Astrocyte of the spinal cord (primary cell): ENCODE measurements around the gene LHFPL2.

Source experiments
- DNase-seq: peaks from one replicate; pipeline ENCODE4 v3.0.0; 2011; ENCODE audit warnings: low read depth, low spot score
- H3K4me3 ChIP-seq: 2 replicates; pipeline ENCODE4 v1.5.1; 2011; ENCODE audit warnings: low read depth, mild to moderate bottlenecking, low read length, moderate library complexity
- CTCF ChIP-seq: IDR thresholded peaks from 2 replicates; pipeline ENCODE4 v1.5.1; 2012; ENCODE audit warnings: low read depth, mild to moderate bottlenecking, low read length, inconsistent platforms
- in situ Hi-C: cut with HindIII; loops from 2 replicates; pipeline ENCODE4 v1.10.0; 2017; ENCODE audit warnings: low sequenced_read_pairs

Gene LHFPL2

GRCh38 chr5:78602400-78602799, 46.2 kb downstream of the LHFPL2 start:
- TF ChIP-seq CTCF, result no peak
- DNase-seq, result peak; percentile 41
- in situ Hi-C loops, result no loop called here
- H3K4me3 ChIP-seq, result no peak overlapping the region

- in situ Hi-C loops, result no loop called here
- no peak overlapping the region for H3K4me3 ChIP-seq
- TF ChIP-seq CTCF, result no peak
Observed at GRCh38 chr5:78601559-78602314, 46.8 kb downstream of the LHFPL2 start.

GRCh38 chr5:78600687-78601414, 47.7 kb downstream of the LHFPL2 start:
- in situ Hi-C loops, result no loop called here
- DNase-seq, result peak; percentile 80
- TF ChIP-seq CTCF, result no peak
- H3K4me3 ChIP-seq, result no peak overlapping the region

More at GRCh38 chr5:78601559-78602314, 46.8 kb downstream of the LHFPL2 start:
- peak; percentile 78 for DNase-seq

- no peak overlapping the region for H3K4me3 ChIP-seq
- TF ChIP-seq CTCF, result no peak
- in situ Hi-C loops, result no loop called here
- no peak for DNase-seq
Observed at GRCh38 chr5:78598973-78599372, 49.6 kb downstream of the LHFPL2 start.

GRCh38 chr5:78597974-78598371, 50.6 kb downstream of the LHFPL2 start:
- no peak overlapping the region for H3K4me3 ChIP-seq
- peak; percentile 81 for DNase-seq
- no peak for TF ChIP-seq CTCF
- in situ Hi-C loops, result no loop called here

- TF ChIP-seq CTCF, result no peak
- in situ Hi-C loops, result no loop called here
- no peak overlapping the region for H3K4me3 ChIP-seq
- peak; percentile 88 for DNase-seq
Observed at GRCh38 chr5:78597068-78597973, 51.3 kb downstream of the LHFPL2 start.
